IgD-negative memory B cell (primary cell): ENCODE results near the gene TMX2. TPM values are rescaled to one million over a fixed set of nuclear protein-coding genes. Genes with fewer than 3 reads are reported as not detected.

Experiments used
- H3K27ac Mint-ChIP-seq, 3 donors: one replicate each; pipeline ENCODE4 v1.8.0; 2020 to 2022; ENCODE audit warnings: mild to moderate bottlenecking in 3 of 3, mixed read lengths in 3 of 3, moderate library complexity in 1 of 3
- H3K27me3 Mint-ChIP-seq: one replicate; pipeline ENCODE4 v1.8.0; 2021; ENCODE audit warnings: mixed read lengths
- H3K36me3 Mint-ChIP-seq: one replicate; pipeline ENCODE4 v1.8.0; 2020; ENCODE audit warnings: mild to moderate bottlenecking, mixed read lengths
- H3K4me1 Mint-ChIP-seq, 3 donors: one replicate each; pipeline ENCODE4 v1.8.0; 2020 to 2022; ENCODE audit warnings: mixed read lengths in 3 of 3, mild to moderate bottlenecking in 1 of 3
- H3K4me3 Mint-ChIP-seq, 4 donors: one replicate each; pipeline ENCODE4 v1.8.0; 2020 to 2022; ENCODE audit warnings: mild to moderate bottlenecking in 4 of 4, mixed read lengths in 4 of 4, moderate library complexity in 3 of 4
- H3K9me3 Mint-ChIP-seq, 3 donors: one replicate each; pipeline ENCODE4 v1.8.0; 2020 to 2021; ENCODE audit warnings: mixed read lengths in 3 of 3, mild to moderate bottlenecking in 1 of 3
- polyA plus RNA-seq: library from polyadenylated mRNA; unstranded; fragments of 300-500 nt; fragmentation: Illumina TruSeq; gene quantifications from one replicate; pipeline ENCODE4 v1.2.3, GENCODE V29; 2021

Gene TMX2
- polyA plus RNA-seq, 1 donor from 2014 or later = 76.1 TPM

GRCh38 chr11:57787006-57787604 lies 74.7 kb downstream of the TMX2 start:
- H3K4me1 Mint-ChIP-seq = peaks cover 30 to 42% (median 41%) of the 10 kb centered on the region in 3 donors
- H3K4me3 Mint-ChIP-seq = peak overlapping the region in 2 of 4 donors; percentile 30 to 35
- H3K9me3 Mint-ChIP-seq = no peaks in the 10 kb centered on the region

GRCh38 chr11:57787920-57788702 lies 75.7 kb downstream of the TMX2 start:
- H3K4me3 Mint-ChIP-seq = peak overlapping the region in 2 of 4 donors; percentile 14 to 60
- H3K27ac Mint-ChIP-seq = peak overlapping the region in 2 of 3 donors; percentile 46 to 63
- peaks cover 7% of the 10 kb centered on the region for H3K36me3 Mint-ChIP-seq
- peaks cover 35 to 47% (median 44%) of the 10 kb centered on the region in 3 donors for H3K4me1 Mint-ChIP-seq
- no peaks in the 10 kb centered on the region for H3K9me3 Mint-ChIP-seq
- no peaks in the 10 kb centered on the region for H3K27me3 Mint-ChIP-seq

More at GRCh38 chr11:57787006-57787604, 74.7 kb downstream of the TMX2 start:
- Mint-ChIP-seq H3K27ac (peak overlapping the region in 2 of 3 donors; percentile 31 to 63), H3K27me3 (no peaks in the 10 kb centered on the region), H3K36me3 (peaks cover 7% of the 10 kb centered on the region)

GRCh38 chr11:57788703-57789088 lies 76.3 kb downstream of the TMX2 start:
- no peak overlapping the region for H3K27ac Mint-ChIP-seq
- no peaks in the 10 kb centered on the region for H3K9me3 Mint-ChIP-seq
- H3K36me3 Mint-ChIP-seq = peaks cover 7% of the 10 kb centered on the region
- H3K4me1 Mint-ChIP-seq = peaks cover 40 to 53% (median 49%) of the 10 kb centered on the region in 3 donors
- H3K4me3 Mint-ChIP-seq = peak overlapping the region in 1 of 4 donors; percentile 2
- no peaks in the 10 kb centered on the region for H3K27me3 Mint-ChIP-seq

Other genes starting within 250 kb of the TMX2 start
- gene SLC43A1, start 196.9 kb upstream of the TMX2 start, polyA plus RNA-seq = 7.2 TPM
- gene TIMM10, start 181.8 kb upstream of the TMX2 start, polyA plus RNA-seq = 63.5 TPM
- gene SMTNL1, start 175.0 kb upstream of the TMX2 start, polyA plus RNA-seq = 0.14 TPM
- 208 TPM for gene UBE2L6, start 144.9 kb upstream of the TMX2 start, polyA plus RNA-seq
- gene SERPING1, start 114.9 kb upstream of the TMX2 start, polyA plus RNA-seq = 0.23 TPM
- not detected for gene YPEL4, start 62.7 kb upstream of the TMX2 start, polyA plus RNA-seq
- 12.5 TPM for gene CLP1, start 54.8 kb upstream of the TMX2 start, polyA plus RNA-seq
- 32.9 TPM for gene ZDHHC5, start 44.5 kb upstream of the TMX2 start, polyA plus RNA-seq
- gene MED19, start 378 bp upstream of the TMX2 start, polyA plus RNA-seq = 15.4 TPM
- 324 TPM for gene SELENOH, start 28.9 kb downstream of the TMX2 start, polyA plus RNA-seq
- 0.23 TPM for gene BTBD18, start 39.2 kb downstream of the TMX2 start, polyA plus RNA-seq
- 4.9 TPM for gene CTNND1, start 49.2 kb downstream of the TMX2 start, polyA plus RNA-seq